SJSA1 (cell line): ENCODE results near the gene RTN4R. TPM values are rescaled to one million over a fixed set of nuclear protein-coding genes. Genes with fewer than 3 reads are reported as not detected.
"Not testable (repeated sequence)": the region's sequence is repeated elsewhere in the genome, so short reads cannot be mapped to it uniquely, and the experiment has no call there.

Experiments
- DNase-seq, 2 experiments: peaks; one replicate each; pipeline ENCODE4 v3.0.0-alpha.2; 2015 to 2020; ENCODE audit warnings: low spot score in 2 of 2, low read depth in 1 of 2
- H3K27ac ChIP-seq: fragments of 250-450 bp; sonication (Bioruptor Pico); 2 replicates; pipeline ENCODE4 v1.5.1; 2020; ENCODE audit warnings: mild to moderate bottlenecking, moderate library complexity
- H3K27me3 ChIP-seq: fragments of 250-450 bp; sonication (Bioruptor Pico); replicated peaks from 2 replicates; pipeline ENCODE4 v1.5.1; 2020; ENCODE audit warnings: mild to moderate bottlenecking, moderate library complexity
- H3K36me3 ChIP-seq: fragments of 250-450 bp; sonication (Bioruptor Pico); 2 replicates; pipeline ENCODE4 v1.5.1; 2020; ENCODE audit warnings: mild to moderate bottlenecking
- H3K4me1 ChIP-seq: fragments of 250-450 bp; sonication (Bioruptor Pico); replicated peaks from 2 replicates; pipeline ENCODE4 v1.6.1; 2021; ENCODE audit warnings: mild to moderate bottlenecking
- H3K4me3 ChIP-seq: fragments of 250-450 bp; sonication (Bioruptor Pico); 2 replicates; pipeline ENCODE4 v1.5.1; 2020; ENCODE audit warnings: mild to moderate bottlenecking
- H3K9me3 ChIP-seq: fragments of 250-450 bp; sonication (Bioruptor Pico); replicated peaks from 2 replicates; pipeline ENCODE4 v1.5.1; 2020; ENCODE audit warnings: mild to moderate bottlenecking
- total RNA-seq: library from RNA; depleted of rRNA; stranded (reverse); fragments of >200 nt; shearing (Covaris generic); gene quantifications from 2 replicates; pipeline ENCODE4 v1.2.3, GENCODE V29; 2014

The RTN4R gene
- total RNA-seq, 1 experiment from 2014 or later = 0.05 TPM

DNA sequence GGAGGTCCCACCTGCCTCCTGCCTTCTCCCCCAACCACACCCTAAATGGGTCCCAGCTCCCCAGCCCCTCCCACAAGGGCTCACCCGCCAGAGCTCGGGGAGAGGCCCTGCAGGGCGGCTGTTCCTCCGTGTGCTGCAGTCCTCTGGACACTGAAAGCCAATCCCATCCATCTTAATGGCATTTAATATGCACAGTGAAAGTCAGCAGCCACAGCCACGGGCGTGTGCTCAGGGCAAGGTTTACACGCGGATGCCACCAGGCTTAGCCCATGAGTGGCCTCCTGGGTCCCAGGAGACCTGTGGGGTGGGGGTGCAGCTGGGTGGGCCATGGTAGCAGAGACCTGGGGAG, 18.2 kb upstream of the RTN4R start:
- not testable (repeated sequence) for H3K4me1 ChIP-seq, H3K4me3 ChIP-seq, H3K9me3 ChIP-seq, DNase-seq, H3K27ac ChIP-seq, H3K36me3 ChIP-seq, H3K27me3 ChIP-seq

DNA sequence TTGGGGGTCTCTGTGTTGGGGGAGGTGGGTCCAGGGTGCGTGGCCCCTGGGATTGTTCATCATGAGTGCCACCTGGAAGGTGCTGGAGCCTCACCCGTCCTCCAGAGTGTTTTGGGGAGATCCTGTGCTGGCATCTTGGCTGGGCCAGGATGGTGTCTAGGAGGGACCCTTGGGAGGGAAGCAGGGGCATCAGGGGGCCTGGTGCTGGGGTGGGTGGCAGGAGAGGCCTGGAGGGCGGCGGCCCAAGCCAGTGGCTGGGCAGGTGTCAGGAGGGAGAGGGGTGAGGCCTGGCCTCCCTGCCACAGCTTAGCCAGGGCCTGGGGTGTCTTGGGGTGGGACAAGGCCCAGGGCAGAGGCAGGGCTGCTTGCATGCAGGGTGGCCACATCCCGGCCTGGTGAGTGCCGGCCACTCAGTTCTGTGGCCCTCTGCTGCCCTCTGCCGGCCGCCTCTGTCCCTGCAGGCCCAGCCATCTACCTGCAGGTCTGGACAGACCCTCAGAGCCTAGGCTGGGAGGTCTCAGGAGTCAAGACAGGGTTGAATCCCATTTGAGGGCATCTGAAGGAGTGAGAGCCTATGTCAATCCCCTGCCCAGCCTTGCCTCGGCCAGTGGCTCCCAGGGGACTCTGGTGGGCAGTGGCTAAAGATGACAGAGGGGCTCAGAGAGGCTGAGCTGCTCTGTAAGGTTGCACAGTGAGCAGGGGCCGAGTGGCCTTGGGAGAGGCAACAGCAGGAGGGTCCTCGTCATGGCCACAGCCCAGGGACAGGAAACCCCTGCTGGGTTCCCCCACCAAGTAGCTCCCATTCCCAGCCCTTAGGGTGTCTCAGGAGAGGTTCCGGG, 17.6 kb upstream of the RTN4R start:
- DNase-seq = peak; percentile 46 to 82
- H3K36me3 ChIP-seq, H3K9me3 ChIP-seq, H3K4me3 ChIP-seq, H3K27me3 ChIP-seq, H3K27ac ChIP-seq, H3K4me1 ChIP-seq: not testable (repeated sequence)

DNA sequence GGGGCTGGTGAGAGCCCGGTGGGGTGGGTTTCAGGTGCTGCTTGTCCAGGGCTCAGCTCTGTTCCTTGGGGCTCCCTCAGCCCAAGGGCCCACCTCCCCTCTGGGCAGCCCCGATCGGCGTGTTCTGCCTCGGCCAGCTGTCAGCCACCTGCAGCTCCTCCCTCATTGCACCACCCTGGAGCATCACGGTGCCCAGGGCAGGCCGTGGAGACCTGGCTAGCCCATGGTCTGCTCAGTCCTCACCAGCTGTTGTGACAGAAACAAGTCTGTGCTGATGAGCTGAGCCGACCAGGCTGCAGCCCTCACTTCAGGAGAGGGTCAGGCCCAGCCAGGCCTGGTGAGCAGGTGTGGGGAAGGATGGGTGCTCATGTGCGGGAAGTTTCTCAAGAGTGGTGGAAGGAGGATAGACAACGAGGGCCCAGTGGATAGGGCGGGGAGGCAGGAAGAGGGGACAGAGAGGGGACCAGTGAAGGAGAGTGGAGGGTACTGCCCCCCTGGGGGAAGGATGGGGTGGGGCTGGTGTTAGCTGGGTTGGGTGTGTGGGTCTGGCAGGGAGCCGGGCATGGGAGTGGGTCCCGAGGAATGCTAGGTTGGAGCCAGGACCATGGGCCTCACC, 16.5 kb upstream of the RTN4R start:
- H3K9me3 ChIP-seq = no peaks in the 10 kb centered on the region
- no peak for DNase-seq
- H3K4me3 ChIP-seq = no peak overlapping the region
- no peak overlapping the region for H3K27ac ChIP-seq
- no peaks in the 10 kb centered on the region for H3K27me3 ChIP-seq
- no peaks in the 10 kb centered on the region for H3K4me1 ChIP-seq
- no peaks in the 10 kb centered on the region for H3K36me3 ChIP-seq

DNA sequence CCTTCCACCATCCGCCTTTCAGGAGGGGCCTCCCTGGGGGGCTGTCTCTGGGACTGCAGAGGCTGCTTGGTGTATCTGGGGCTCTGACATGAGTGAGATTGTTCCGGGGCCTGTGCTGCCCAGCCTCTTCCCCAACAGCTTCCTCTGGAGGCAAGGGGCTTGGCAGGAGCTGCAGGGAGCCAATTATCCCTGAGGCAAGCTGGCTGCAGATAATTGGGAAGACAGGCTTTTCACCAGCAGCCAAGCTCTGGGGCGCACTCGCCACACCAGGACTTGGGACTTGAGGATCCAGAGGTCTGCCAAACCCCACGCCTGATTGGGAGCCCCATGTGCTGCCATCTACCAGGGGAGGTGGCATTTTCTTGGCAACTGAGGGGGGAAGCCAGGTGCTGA, 15.6 kb upstream of the RTN4R start:
- H3K27me3 ChIP-seq = no peaks in the 10 kb centered on the region
- no peak overlapping the region for H3K4me3 ChIP-seq
- no peaks in the 10 kb centered on the region for H3K4me1 ChIP-seq
- no peaks in the 10 kb centered on the region for H3K36me3 ChIP-seq
- H3K9me3 ChIP-seq = no peaks in the 10 kb centered on the region
- DNase-seq = no peak
- H3K27ac ChIP-seq = no peak overlapping the region

DNA sequence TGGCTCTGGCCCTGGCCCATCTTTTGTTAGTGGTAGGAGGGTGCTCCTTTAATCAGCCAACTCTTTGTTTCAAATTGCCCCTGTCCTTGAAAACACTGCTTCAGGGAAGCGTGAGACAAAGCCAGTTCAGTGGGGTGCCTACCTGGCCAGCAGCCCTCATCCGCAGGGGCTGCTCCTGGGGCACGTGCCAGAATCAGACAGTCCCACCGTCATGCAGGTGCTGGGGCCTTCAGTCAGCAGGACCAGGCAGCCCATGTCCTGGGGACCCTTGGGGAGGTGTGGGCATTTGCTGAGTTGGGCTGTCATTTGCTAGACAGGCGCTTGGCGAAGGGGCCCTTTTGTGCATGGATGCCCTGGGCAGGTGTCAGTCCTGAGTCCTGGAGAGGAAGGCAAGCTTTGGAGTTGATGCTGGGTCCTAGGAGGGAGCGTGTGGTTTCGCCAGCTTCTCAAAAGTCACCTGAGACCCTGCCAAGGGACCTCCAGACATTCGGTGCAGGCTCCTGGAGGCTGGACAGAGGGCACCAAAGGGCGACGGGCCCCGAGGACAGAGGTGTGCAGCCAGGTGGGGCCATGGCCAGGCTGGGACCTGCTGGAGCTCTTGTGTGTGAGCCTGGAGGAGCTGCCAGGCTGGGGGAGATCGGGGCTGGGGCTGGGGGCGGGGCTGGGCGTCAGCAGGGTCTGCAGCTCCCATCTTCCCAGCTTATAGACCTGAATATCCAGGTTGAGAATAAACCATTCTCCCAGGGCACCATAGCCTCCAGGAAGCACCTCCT, 15.0 kb upstream of the RTN4R start:
- Histone ChIP-seq H3K4me1 (no peaks in the 10 kb centered on the region), H3K27me3 (no peaks in the 10 kb centered on the region), H3K4me3 (no peak overlapping the region), H3K9me3 (no peaks in the 10 kb centered on the region), H3K27ac (no peak overlapping the region), H3K36me3 (no peaks in the 10 kb centered on the region)
- no peak for DNase-seq

DNA sequence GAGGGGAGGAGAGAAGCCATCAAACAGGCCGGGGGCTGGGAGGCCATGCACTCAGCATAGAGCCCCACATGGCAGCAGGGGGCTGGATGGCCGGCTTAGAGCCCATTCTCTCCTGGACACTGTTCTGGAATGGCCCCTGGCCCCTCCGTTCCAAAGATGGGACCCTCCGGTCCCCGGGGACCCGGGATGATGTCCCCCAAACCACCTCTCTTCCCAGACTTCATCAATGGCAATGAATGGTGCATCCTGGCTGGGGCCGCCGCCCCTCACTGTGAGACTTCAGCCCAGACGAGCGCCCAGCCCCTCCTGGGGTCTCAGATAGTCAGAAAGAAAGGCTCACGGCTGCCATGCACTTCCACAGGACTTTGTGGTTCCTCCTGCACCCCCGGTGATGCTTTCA, 13.8 kb upstream of the RTN4R start:
- DNase-seq = no peak
- Histone ChIP-seq H3K4me1 (no peaks in the 10 kb centered on the region), H3K9me3 (no peaks in the 10 kb centered on the region), H3K27ac (no peak overlapping the region), H3K4me3 (no peak overlapping the region), H3K27me3 (no peaks in the 10 kb centered on the region), H3K36me3 (no peaks in the 10 kb centered on the region)

DNA sequence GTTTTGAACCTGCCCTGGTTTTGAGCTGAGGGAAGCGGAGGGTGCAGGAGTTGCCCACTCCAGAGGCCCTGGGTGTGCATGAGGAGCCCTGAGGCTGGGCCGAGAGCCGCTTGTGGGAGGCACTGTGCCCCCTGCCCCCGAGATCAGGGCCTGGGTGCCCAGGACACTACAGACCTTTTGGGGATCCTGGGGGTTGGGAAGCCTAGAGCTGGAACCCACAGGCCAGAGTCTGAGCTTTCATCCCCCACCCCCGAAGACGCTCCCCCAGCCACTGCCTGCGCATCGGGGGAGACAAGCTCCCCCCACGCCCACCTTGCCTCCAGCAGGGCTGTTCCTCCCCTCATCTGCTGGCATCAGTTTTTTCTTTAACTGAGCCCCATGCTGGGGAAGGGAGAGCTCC, 13.4 kb upstream of the RTN4R start:
- not testable (repeated sequence) for H3K4me1 ChIP-seq, H3K27me3 ChIP-seq, H3K4me3 ChIP-seq, H3K27ac ChIP-seq, DNase-seq, H3K9me3 ChIP-seq, H3K36me3 ChIP-seq

DNA sequence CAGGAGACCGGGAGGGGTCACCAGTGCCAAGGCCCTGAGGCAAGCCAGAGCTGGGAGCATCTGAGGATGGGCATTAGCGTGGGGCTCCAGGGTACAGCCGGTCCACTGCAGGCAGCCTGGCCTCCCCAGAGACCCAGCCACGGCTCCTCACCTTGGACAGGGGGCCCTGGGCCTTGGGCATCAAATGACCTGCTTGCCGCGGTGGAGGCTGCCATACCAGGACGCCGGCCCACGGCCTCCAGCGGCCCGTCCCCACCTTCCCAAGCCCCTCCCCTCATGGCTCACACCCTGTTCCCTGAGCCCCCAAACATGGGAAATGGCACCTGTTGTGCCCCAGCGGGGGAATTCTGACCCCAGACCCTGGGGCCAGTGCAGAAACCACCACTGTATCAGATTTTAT, 12.7 kb upstream of the RTN4R start:
- no peaks in the 10 kb centered on the region for H3K36me3 ChIP-seq
- H3K4me1 ChIP-seq = no peaks in the 10 kb centered on the region
- DNase-seq = no peak
- H3K27ac ChIP-seq = no peak overlapping the region
- no peak overlapping the region for H3K4me3 ChIP-seq
- H3K27me3 ChIP-seq = no peaks in the 10 kb centered on the region
- H3K9me3 ChIP-seq = no peaks in the 10 kb centered on the region

DNA sequence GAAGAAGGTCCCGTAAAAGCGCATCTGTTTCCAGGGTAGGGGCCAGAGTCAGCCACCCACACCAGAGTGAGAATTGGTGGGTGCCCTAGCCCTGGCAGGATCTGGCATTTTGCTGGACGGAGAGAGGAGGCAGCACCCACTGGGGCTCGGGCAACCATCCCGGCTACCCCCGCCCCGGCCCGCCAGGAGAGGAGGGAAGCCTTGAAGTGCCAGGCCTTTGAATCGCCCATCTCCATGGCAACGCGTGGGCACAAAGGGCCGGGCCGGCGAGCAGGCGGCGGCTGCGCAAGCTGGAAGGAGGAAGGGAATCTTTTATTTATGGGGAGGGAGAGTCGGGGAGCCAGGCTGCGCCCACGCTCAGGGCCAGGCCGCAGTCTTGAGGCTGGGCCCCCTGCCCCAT, 12.0 kb upstream of the RTN4R start:
- H3K4me3 ChIP-seq, H3K9me3 ChIP-seq, H3K27me3 ChIP-seq, H3K27ac ChIP-seq, H3K4me1 ChIP-seq, DNase-seq, H3K36me3 ChIP-seq: not testable (repeated sequence)

DNA sequence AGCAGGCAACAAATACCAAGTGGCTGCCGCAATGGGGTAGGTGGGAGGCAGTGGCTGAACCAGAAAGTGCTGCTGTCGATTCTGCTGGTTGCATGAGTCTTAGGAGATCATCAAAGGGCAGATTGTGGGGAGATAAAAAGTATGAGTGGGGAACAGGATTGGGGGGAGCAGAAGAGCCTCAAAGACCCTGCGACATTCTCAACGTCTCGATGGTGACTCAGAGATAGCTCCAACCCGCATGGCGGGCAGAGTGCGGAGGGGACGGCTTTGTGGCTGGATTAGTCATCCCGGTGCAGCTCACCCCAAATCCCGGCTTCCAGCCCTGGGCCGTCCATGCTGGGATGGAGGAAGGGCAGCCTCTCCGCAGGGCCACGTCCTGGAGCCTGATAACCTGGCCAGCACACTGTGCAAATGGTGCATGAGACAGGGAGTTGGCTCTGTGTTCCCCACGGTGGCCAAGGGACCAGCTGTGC, 11.6 kb upstream of the RTN4R start:
- Histone ChIP-seq H3K4me3 (no peak overlapping the region), H3K9me3 (no peaks in the 10 kb centered on the region), H3K27ac (no peak overlapping the region), H3K4me1 (no peaks in the 10 kb centered on the region), H3K36me3 (no peaks in the 10 kb centered on the region), H3K27me3 (no peaks in the 10 kb centered on the region)
- no peak for DNase-seq

DNA sequence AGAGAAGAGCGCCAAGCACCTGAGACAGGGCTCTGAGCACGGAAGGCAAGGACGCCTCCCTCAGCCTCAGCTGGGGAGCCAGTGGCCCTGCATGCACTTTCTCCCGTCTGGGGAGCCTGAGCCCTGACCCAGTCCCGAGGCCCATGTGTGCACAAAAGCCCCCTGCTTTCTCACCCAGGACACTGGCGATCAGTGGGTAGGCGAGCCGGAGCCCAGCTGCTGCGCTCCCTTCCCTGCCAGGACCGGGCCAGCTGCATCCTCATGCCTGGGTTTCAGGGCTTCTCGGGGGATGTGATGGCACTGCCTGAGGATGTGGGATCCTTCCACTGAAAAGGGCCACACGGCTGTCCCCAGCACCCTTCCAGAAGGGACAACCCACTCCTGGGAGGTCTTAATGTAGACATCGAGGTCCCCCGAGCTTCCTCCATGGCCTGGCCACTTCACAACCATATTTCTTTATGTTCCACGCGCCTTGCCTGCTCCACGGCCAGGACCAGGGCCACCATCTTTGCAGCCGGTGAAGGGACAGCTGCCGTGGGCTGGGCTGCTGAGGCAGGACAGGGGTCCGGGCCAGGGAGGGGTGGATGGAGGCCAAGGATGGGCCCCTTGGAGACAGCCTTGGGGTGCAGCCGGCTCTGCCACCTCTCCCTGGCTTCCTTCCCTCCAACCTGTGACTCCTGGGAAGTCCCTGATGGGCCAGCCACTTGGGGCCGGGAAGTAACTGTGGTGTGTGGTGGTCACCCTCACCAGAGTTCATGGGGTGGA, 10.8 kb upstream of the RTN4R start:
- not testable (repeated sequence) for H3K4me3 ChIP-seq, H3K4me1 ChIP-seq, H3K9me3 ChIP-seq, H3K27me3 ChIP-seq, H3K36me3 ChIP-seq, DNase-seq, H3K27ac ChIP-seq

DNA sequence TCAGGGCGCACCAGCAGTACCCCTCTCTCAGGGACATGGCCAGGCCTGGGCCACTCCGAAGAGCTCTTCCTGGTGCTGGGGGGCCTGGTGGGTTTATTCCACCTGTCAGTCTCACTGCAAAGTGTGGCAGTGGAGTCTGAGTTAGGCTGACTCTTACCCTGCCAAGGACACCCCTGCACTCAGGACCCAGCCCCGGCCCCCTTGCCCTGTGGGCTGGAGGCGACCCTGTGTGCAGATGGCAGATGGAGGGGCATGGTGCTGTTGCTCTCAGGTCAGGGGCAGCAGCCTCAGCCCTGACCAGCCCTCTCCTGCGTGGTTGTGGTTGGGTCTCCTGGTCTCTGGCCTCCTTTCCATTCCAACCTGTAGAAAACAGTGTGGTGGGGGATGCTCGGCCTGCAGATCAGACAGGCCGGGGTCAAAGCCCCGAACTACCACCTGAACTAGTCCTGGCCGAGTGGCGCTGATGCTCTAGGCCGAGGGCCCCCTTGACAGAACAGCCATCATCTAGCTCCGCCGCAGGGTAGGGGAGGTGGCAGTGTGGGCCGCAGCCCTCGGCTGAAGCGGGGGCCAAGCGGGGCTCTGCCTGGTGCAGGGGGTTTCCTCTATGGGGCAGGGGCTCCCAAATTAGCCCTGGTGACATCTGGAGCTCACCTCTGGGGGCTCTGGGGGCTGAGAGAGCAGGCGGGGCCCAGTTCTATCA, 10.0 kb upstream of the RTN4R start:
- not testable (repeated sequence) for H3K4me3 ChIP-seq, H3K36me3 ChIP-seq, H3K4me1 ChIP-seq, H3K9me3 ChIP-seq, DNase-seq, H3K27ac ChIP-seq, H3K27me3 ChIP-seq

DNA sequence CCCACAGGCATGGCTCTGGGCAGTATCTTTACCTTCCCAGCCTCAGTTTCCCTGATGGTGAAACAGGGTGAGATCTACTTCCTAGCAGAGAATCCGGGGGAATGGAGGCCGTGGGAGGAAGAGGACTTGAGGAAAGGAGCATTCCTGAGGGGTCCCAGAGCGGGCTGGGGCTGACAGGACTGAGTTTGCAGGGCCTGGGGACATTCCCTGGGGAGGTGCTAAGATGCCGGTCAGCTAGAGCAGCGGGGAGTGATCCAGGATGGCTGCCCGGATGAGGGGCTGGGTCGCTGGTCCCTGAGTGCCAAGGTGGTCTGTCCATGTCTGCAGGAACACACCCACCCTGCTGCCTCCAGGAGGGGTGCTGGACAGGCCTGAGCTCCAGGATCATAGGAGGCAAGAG, 8.3 kb upstream of the RTN4R start:
- Histone ChIP-seq H3K36me3 (no peaks in the 10 kb centered on the region), H3K27me3 (no peaks in the 10 kb centered on the region), H3K4me3 (no peak overlapping the region), H3K9me3 (no peaks in the 10 kb centered on the region), H3K4me1 (no peaks in the 10 kb centered on the region), H3K27ac (no peak overlapping the region)
- DNase-seq = no peak
